ENCODE data around the gene LIN52. TPM values are rescaled to one million over a fixed set of nuclear protein-coding genes. Genes with fewer than 3 reads are reported as not detected.
"Not testable (repeated sequence)": the region's sequence is repeated elsewhere in the genome, so short reads cannot be mapped to it uniquely, and the experiment has no call there.

Gene LIN52
- total and polyA plus RNA-seq, 9 donors, result 7.9 to 13.5 (median 10.4) TPM

DNA sequence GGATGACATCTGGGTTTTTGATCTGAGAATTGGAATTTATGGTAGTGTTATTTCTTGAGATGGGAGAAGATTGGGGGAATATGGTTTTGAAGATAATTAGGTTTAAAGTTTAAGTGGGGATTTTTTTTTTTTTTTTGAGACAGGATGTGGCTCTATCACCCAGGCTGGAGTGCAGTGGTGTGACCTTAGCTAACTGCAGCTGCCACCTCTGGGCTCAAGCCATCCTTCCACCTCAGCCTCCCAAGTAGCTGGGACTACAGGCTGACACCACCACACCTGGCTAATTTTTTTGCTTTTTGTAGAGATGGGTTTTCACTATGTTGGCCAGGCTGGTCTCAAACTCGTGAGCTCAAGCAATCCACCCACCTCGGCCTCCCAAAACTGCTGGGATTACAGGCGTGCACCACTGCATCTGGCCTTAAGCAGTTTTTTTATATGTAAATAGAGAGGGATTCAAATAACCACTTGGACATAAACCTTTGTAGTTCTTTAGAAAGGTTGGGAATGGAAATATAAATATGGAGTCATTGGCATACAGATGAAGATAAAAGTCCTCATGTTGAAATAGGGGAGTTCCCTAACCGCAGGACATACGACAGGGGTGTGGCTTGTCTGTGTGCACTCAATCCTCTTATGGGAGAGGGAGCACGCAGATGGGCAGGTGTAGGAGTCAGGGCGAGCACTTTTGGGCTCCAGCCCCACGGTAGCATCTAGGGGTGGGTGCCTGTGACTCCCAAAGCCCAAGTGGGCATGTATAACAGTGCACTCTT, 4.7 kb downstream of the LIN52 start:
- Histone ChIP-seq H3K4me1 (ENCODE audit: control insufficient read depth, insufficient read depth, low read length) (no peaks in the 10 kb centered on the region), H3K4me3 (ENCODE audit: low read length) (no peak overlapping the region), H3K36me3 (ENCODE audit: control insufficient read depth, insufficient read depth, low read length) (peaks cover 9% of the 10 kb centered on the region), H3K27me3 (ENCODE audit: control insufficient read depth, insufficient read depth, low read length) (no peaks in the 10 kb centered on the region), H3K9me3 (replicated peaks; ENCODE audit: control insufficient read depth, low read depth, low read length) (no peaks in the 10 kb centered on the region), H3K27ac (ENCODE audit: low read length) (no peak overlapping the region)
- DNase-seq, result no peak
- WGBS (ENCODE audit: insufficient coverage), result 95% methylated on average over 5 of the region's 8 CpGs

DNA sequence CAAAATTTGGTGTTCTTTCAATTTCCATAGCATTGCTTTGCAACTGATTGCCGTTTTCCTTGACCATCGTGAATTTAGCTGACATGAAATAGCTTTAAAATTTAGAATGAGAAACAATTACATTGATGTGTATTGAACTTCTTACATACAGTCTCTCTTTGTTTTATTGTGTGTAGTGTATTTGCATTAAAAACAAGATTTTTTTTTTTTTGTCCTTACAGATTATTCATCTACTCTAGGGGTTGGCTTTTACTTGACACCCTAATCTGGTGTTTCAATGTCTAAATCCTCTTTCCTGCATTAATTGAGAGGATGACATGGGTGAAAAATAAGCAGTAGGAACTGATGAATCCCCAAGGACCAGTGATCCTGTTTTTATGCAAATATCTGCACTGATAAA, 20.6 kb downstream of the LIN52 start:
- no CpG with 5 or more reads among the region's 2 CpGs for WGBS (ENCODE audit: insufficient coverage)
- peaks cover 10% of the 10 kb centered on the region for H3K36me3 ChIP-seq (ENCODE audit: control insufficient read depth, insufficient read depth, low read length)
- no peak for DNase-seq

DNA sequence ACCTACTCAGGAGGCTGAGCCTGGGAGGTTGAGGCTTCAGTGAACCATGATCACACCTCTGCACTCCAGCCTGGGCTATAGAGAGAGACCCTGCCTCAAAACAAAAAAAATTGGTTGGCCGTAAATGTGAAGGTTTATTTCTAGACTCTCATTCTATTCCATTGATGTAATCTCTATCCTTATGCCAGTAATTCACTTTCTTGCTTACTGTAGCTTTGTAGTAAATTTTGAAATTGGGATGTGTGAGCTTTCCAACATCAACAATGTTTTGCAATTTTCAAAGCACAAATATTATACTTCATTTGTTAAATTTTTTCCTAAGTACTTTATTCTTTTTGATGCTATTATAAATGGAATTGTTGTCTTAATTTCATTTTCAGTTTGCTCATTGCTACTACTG, 24.6 kb downstream of the LIN52 start:
- no CpG with 5 or more reads among the region's 1 CpG for WGBS (ENCODE audit: insufficient coverage)
- Histone ChIP-seq H3K36me3 (ENCODE audit: control insufficient read depth, insufficient read depth, low read length) (peaks cover 9% of the 10 kb centered on the region), H3K9me3 (replicated peaks; ENCODE audit: control insufficient read depth, low read depth, low read length) (no peaks in the 10 kb centered on the region), H3K27ac (ENCODE audit: low read length) (no peak overlapping the region), H3K4me1 (ENCODE audit: control insufficient read depth, insufficient read depth, low read length) (no peaks in the 10 kb centered on the region), H3K4me3 (ENCODE audit: low read length) (no peak overlapping the region), H3K27me3 (ENCODE audit: control insufficient read depth, insufficient read depth, low read length) (no peaks in the 10 kb centered on the region)
- no peak for DNase-seq

More for the DNA sequence above, 20.6 kb downstream of the LIN52 start:
- Histone ChIP-seq H3K4me1 (ENCODE audit: control insufficient read depth, insufficient read depth, low read length) (no peaks in the 10 kb centered on the region), H3K9me3 (replicated peaks; ENCODE audit: control insufficient read depth, low read depth, low read length) (no peaks in the 10 kb centered on the region), H3K4me3 (ENCODE audit: low read length) (no peak overlapping the region), H3K27me3 (ENCODE audit: control insufficient read depth, insufficient read depth, low read length) (no peaks in the 10 kb centered on the region), H3K27ac (ENCODE audit: low read length) (no peak overlapping the region)

DNA sequence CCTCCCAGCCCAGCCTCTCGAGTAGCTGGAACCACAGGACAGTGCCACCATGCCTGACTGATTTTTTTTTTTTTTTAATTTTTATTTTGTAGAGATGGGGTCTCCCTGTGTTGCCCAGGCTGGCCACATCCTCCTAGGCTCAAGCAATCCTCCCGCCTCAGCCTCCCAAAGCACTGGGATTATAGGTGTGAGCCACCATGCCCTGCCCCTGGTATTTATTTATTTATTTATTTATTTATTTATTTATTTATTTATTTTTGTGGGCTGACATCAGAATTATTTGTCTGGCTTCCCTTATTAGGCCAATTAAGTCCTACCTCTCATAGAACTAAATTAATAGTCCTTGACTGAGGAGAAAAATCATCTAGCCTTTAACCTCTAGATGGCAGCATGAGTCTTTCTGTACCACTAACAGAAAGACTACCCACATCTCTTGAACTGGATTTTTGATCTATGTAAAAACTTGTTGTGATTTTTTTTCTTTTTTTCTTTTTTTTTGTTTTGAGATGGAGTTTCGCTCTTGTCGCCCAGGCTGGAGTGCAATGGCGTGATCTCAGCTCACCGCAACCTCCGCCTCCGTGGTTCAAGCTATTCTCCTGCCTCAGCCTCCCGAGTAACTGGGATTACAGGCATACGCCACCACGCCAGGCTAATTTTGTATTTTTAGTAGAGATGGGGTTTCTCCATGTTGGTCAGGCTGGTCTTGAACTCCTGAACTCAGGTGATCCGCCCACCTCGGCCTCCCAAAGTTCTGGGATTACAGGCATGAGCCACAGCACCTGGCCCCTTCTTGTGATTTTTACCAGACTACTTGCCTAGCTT, 26.9 kb downstream of the LIN52 start:
- 86% methylated on average over 2 of the region's 13 CpGs for WGBS (ENCODE audit: insufficient coverage)
- not testable (repeated sequence) for H3K4me1 ChIP-seq (ENCODE audit: control insufficient read depth, insufficient read depth, low read length); H3K27ac ChIP-seq (ENCODE audit: low read length); H3K36me3 ChIP-seq (ENCODE audit: control insufficient read depth, insufficient read depth, low read length); H3K27me3 ChIP-seq (ENCODE audit: control insufficient read depth, insufficient read depth, low read length); H3K4me3 ChIP-seq (ENCODE audit: low read length); H3K9me3 ChIP-seq (replicated peaks; ENCODE audit: control insufficient read depth, low read depth, low read length)
- DNase-seq, result peak; percentile 69

DNA sequence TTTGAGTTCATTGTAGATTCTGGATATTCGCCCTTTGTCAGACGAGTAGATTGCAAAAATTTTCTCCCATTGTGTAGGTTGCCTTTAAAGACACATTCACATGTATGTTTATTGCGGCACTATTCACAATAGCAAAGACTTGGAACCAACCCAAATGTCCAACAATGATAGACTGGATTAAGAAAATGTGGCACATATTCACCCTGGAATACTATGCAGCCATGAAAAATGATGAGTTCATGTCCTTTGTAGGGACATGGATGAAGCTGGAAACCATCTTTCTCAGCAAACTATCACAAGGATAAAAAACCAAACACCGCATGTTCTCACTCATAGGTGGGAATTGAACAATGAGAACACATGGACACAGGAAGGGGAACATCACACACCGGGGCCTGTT, 40.7 kb downstream of the LIN52 start:
- not testable (repeated sequence) for H3K27me3 ChIP-seq (ENCODE audit: control insufficient read depth, insufficient read depth, low read length); H3K27ac ChIP-seq (ENCODE audit: low read length); DNase-seq; H3K36me3 ChIP-seq (ENCODE audit: control insufficient read depth, insufficient read depth, low read length); H3K9me3 ChIP-seq (replicated peaks; ENCODE audit: control insufficient read depth, low read depth, low read length); H3K4me3 ChIP-seq (ENCODE audit: low read length); H3K4me1 ChIP-seq (ENCODE audit: control insufficient read depth, insufficient read depth, low read length)
- WGBS (ENCODE audit: insufficient coverage), result no CpG with 5 or more reads among the region's 5 CpGs

DNA sequence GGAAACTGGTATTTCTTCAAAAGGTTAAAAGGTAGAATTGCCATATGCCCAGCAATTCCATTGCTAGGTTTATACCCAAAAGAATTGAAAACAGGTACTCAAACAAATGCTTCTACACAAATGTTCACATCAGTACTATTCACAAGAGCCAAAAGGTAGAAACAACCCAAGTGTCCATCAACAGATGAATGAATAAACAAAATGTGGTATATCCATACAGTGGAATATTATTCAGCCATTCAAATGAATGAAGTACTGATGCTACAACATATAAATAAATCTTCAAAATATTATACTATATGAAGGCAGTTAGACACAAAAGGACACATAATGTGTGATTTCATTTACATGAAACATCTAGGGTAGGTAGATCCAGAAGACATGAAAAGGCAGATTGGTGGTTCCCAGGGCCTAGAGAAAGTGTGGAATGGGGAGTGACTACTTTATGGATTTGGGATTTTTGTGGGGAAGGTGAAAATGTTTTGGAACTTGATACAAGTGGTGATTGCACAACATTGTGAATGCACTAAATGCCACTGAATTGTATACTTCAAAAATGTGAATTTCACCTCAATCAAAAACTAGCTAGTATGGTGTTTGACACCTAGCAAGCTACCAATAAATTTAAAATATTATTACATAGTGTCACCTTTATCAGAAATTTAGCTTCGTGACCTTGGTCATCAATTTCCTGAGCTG, 41.7 kb downstream of the LIN52 start:
- WGBS (ENCODE audit: insufficient coverage), result no CpG with 5 or more reads among the region's 1 CpG
- Histone ChIP-seq H3K27ac (ENCODE audit: low read length) (no peak overlapping the region), H3K4me1 (ENCODE audit: control insufficient read depth, insufficient read depth, low read length) (no peaks in the 10 kb centered on the region), H3K27me3 (ENCODE audit: control insufficient read depth, insufficient read depth, low read length) (no peaks in the 10 kb centered on the region), H3K4me3 (ENCODE audit: low read length) (no peak overlapping the region), H3K36me3 (ENCODE audit: control insufficient read depth, insufficient read depth, low read length) (no peaks in the 10 kb centered on the region), H3K9me3 (replicated peaks; ENCODE audit: control insufficient read depth, low read depth, low read length) (peaks cover 3% of the 10 kb centered on the region)
- no peak for DNase-seq

DNA sequence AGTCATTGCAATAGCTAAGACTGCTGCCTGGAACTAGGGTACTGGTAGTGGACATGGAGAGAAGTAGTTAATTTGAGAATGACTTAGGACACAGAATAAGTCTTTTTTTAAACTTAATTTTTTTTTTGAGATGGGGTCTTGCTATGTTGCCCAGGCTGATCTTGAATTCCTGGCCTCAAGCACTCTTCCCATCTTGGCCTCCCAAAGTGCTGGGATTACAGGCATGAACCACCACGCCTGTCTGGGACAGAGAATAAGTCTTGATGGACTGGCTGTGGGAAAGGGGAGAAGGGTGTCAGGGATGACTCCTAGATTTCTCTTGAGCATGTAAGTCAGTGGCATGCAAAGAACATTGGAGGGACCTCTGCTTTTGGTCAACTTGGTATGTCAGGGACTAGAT, 42.9 kb downstream of the LIN52 start:
- Histone ChIP-seq H3K27ac (ENCODE audit: low read length) (no peak overlapping the region), H3K4me3 (ENCODE audit: low read length) (no peak overlapping the region), H3K27me3 (ENCODE audit: control insufficient read depth, insufficient read depth, low read length) (no peaks in the 10 kb centered on the region), H3K4me1 (ENCODE audit: control insufficient read depth, insufficient read depth, low read length) (no peaks in the 10 kb centered on the region), H3K9me3 (replicated peaks; ENCODE audit: control insufficient read depth, low read depth, low read length) (peaks cover 3% of the 10 kb centered on the region), H3K36me3 (ENCODE audit: control insufficient read depth, insufficient read depth, low read length) (no peaks in the 10 kb centered on the region)
- peak; percentile 1 for DNase-seq
- whole genome bisulfite sequencing (ENCODE audit: insufficient coverage), result 100% methylated on average over 1 of the region's 1 CpG

DNA sequence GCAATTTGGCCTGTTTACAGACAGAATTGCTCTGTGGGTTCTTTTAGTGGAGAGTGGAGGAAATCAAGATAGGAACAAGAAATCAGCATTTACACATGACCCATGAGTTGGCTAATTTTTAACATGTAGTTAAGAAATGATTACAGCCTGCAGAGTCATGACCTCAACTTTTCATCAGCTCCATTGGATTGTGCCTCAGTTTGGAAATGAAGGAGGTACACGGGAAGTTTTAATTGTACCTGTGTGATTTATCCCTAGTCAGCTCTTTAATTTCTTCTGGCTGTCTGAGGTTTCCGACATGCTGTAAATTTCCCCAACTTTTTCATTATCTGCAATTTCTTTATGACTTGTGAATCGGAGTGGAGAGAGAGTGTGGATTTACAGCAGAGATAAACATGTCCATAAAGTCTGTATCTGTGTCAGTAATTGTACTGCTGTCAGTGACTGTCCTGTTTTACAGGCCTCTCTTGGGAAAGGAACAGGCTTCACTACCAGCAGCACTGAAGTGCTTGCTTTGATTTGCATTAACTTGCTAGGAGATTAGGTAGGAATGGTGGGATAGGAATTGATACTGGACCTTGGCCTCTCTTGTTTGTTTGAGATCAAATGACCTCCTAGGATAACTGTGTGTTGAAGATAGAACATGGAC, 49.2 kb downstream of the LIN52 start:
- Histone ChIP-seq H3K4me1 (ENCODE audit: control insufficient read depth, insufficient read depth, low read length) (no peaks in the 10 kb centered on the region), H3K4me3 (ENCODE audit: low read length) (no peak overlapping the region), H3K27ac (ENCODE audit: low read length) (no peak overlapping the region), H3K27me3 (ENCODE audit: control insufficient read depth, insufficient read depth, low read length) (no peaks in the 10 kb centered on the region), H3K9me3 (replicated peaks; ENCODE audit: control insufficient read depth, low read depth, low read length) (no peaks in the 10 kb centered on the region), H3K36me3 (ENCODE audit: control insufficient read depth, insufficient read depth, low read length) (no peaks in the 10 kb centered on the region)
- no peak for DNase-seq
- no CpG with 5 or more reads among the region's 3 CpGs for WGBS (ENCODE audit: insufficient coverage)

DNA sequence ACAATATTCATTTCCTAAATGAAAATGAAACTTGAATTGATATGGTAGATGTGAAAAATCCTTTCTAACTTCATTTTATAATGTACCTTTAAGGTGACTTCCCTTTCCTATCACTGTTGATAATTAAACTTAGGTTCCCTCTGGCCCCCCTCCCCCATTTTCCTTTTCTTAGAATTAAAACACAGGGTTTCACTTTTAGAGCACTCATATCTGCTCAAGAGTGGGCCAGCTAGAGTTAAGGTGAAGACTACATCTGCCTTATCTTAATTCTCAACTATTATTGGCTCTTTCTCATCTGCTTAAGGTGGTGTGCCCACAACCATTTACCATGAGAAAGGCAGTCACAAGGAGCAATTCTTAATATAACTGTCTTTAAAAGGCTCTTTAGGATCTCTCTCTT, 49.7 kb downstream of the LIN52 start:
- DNase-seq, result no peak
- H3K27ac ChIP-seq (ENCODE audit: low read length), result no peak overlapping the region
- H3K36me3 ChIP-seq (ENCODE audit: control insufficient read depth, insufficient read depth, low read length), result no peaks in the 10 kb centered on the region
- no peaks in the 10 kb centered on the region for H3K9me3 ChIP-seq (replicated peaks; ENCODE audit: control insufficient read depth, low read depth, low read length)
- H3K27me3 ChIP-seq (ENCODE audit: control insufficient read depth, insufficient read depth, low read length), result no peaks in the 10 kb centered on the region
- no peaks in the 10 kb centered on the region for H3K4me1 ChIP-seq (ENCODE audit: control insufficient read depth, insufficient read depth, low read length)
- no peak overlapping the region for H3K4me3 ChIP-seq (ENCODE audit: low read length)

DNA sequence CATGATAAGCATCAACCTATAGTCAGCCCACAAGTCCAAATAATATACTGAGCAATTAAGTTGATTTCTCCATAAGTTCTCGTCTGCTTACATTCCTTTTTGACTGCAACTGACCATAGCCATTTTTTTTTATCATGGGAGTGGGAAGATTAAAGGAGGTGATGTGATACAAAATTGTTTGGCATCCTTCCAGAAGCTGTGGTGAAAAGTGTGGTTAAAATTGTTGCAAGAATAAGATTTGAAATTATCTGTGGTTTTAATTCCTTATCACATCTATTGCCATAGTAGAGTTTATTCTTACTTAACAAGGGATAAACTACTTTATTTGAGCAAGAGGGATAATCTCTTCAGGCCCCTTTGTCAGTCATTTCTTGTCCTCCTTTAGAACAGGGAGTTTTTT, 50.7 kb downstream of the LIN52 start:
- no CpG with 5 or more reads among the region's 1 CpG for WGBS (ENCODE audit: insufficient coverage)
- Histone ChIP-seq H3K27me3 (ENCODE audit: control insufficient read depth, insufficient read depth, low read length) (no peaks in the 10 kb centered on the region), H3K27ac (ENCODE audit: low read length) (no peak overlapping the region), H3K4me1 (ENCODE audit: control insufficient read depth, insufficient read depth, low read length) (peaks cover under 1% of the 10 kb centered on the region), H3K4me3 (ENCODE audit: low read length) (no peak overlapping the region), H3K9me3 (replicated peaks; ENCODE audit: control insufficient read depth, low read depth, low read length) (no peaks in the 10 kb centered on the region), H3K36me3 (ENCODE audit: control insufficient read depth, insufficient read depth, low read length) (no peaks in the 10 kb centered on the region)
- no peak for DNase-seq
